ENCODE results near the gene EIF3K. TPM values are rescaled to one million over a fixed set of nuclear protein-coding genes. Genes with fewer than 3 reads are reported as not detected.

Gene EIF3K
- polyA plus RNA-seq, 1 donor, result 290 TPM

- no peaks in the 10 kb centered on the region for H3K27me3 ChIP-seq (ENCODE audit: control insufficient read depth, insufficient read depth, low read length)
- H3K4me1 ChIP-seq (ENCODE audit: control insufficient read depth, insufficient read depth, low read length), result peaks cover 24% of the 10 kb centered on the region
- H3K4me3 ChIP-seq (ENCODE audit: low read length), result no peak overlapping the region
- peaks cover 44% of the 10 kb centered on the region for H3K36me3 ChIP-seq (ENCODE audit: control insufficient read depth, insufficient read depth, low read length)
- no peaks in the 10 kb centered on the region for H3K9me3 ChIP-seq (ENCODE audit: control insufficient read depth, low read depth, low read length)
- peak overlapping the region; percentile 65 for H3K27ac ChIP-seq (ENCODE audit: low read length)
- WGBS (ENCODE audit: insufficient coverage, low lambda C conversion rate), result no CpG with 5 or more reads among the region's 16 CpGs
- DNase-seq, result no peak
These were observed 13.7 kb downstream of the EIF3K start for GRCh38 chr19:38632476-38633213.

GRCh38 chr19:38634757-38635482, 15.9 kb downstream of the EIF3K start:
- H3K4me1 ChIP-seq (ENCODE audit: control insufficient read depth, insufficient read depth, low read length), result peaks cover 24% of the 10 kb centered on the region
- H3K27ac ChIP-seq (ENCODE audit: low read length), result peak overlapping the region; percentile 41
- H3K4me3 ChIP-seq (ENCODE audit: low read length), result no peak overlapping the region
- WGBS (ENCODE audit: insufficient coverage, low lambda C conversion rate), result no CpG with 5 or more reads among the region's 17 CpGs
- H3K27me3 ChIP-seq (ENCODE audit: control insufficient read depth, insufficient read depth, low read length), result no peaks in the 10 kb centered on the region
- DNase-seq, result peak in 1 of 2 donors; percentile 59
- H3K9me3 ChIP-seq (ENCODE audit: control insufficient read depth, low read depth, low read length), result no peaks in the 10 kb centered on the region
- peaks cover 30% of the 10 kb centered on the region for H3K36me3 ChIP-seq (ENCODE audit: control insufficient read depth, insufficient read depth, low read length)

GRCh38 chr19:38635483-38636399, 16.8 kb downstream of the EIF3K start:
- H3K9me3 ChIP-seq (ENCODE audit: control insufficient read depth, low read depth, low read length), result no peaks in the 10 kb centered on the region
- DNase-seq, result no peak
- peaks cover 28% of the 10 kb centered on the region for H3K36me3 ChIP-seq (ENCODE audit: control insufficient read depth, insufficient read depth, low read length)
- H3K4me3 ChIP-seq (ENCODE audit: low read length), result no peak overlapping the region
- H3K4me1 ChIP-seq (ENCODE audit: control insufficient read depth, insufficient read depth, low read length), result peaks cover 24% of the 10 kb centered on the region
- peak overlapping the region; percentile 87 for H3K27ac ChIP-seq (ENCODE audit: low read length)
- no peaks in the 10 kb centered on the region for H3K27me3 ChIP-seq (ENCODE audit: control insufficient read depth, insufficient read depth, low read length)
- WGBS (ENCODE audit: insufficient coverage, low lambda C conversion rate), result no CpG with 5 or more reads among the region's 17 CpGs

- peaks cover 25% of the 10 kb centered on the region for H3K4me1 ChIP-seq (ENCODE audit: control insufficient read depth, insufficient read depth, low read length)
- H3K27ac ChIP-seq (ENCODE audit: low read length), result no peak overlapping the region
- WGBS (ENCODE audit: insufficient coverage, low lambda C conversion rate), result no CpG with 5 or more reads among the region's 3 CpGs
These were observed 19.5 kb downstream of the EIF3K start for GRCh38 chr19:38638461-38638860.

GRCh38 chr19:38639679-38640078, 20.7 kb downstream of the EIF3K start:
- Histone ChIP-seq H3K27ac (ENCODE audit: low read length) (no peak overlapping the region), H3K4me3 (ENCODE audit: low read length) (no peak overlapping the region)
- no CpG with 5 or more reads among the region's 2 CpGs for WGBS (ENCODE audit: insufficient coverage, low lambda C conversion rate)

More at GRCh38 chr19:38638461-38638860, 19.5 kb downstream of the EIF3K start:
- Histone ChIP-seq H3K36me3 (ENCODE audit: control insufficient read depth, insufficient read depth, low read length) (peaks cover 19% of the 10 kb centered on the region), H3K4me3 (ENCODE audit: low read length) (no peak overlapping the region), H3K9me3 (ENCODE audit: control insufficient read depth, low read depth, low read length) (no peaks in the 10 kb centered on the region), H3K27me3 (ENCODE audit: control insufficient read depth, insufficient read depth, low read length) (no peaks in the 10 kb centered on the region)
- DNase-seq, result no peak

GRCh38 chr19:38640368-38640767, 21.4 kb downstream of the EIF3K start:
- H3K36me3 ChIP-seq (ENCODE audit: control insufficient read depth, insufficient read depth, low read length), result peaks cover 12% of the 10 kb centered on the region
- no peaks in the 10 kb centered on the region for H3K27me3 ChIP-seq (ENCODE audit: control insufficient read depth, insufficient read depth, low read length)
- peak overlapping the region; percentile 64 for H3K27ac ChIP-seq (ENCODE audit: low read length)
- DNase-seq, result peak in 1 of 2 donors; percentile 75
- H3K4me1 ChIP-seq (ENCODE audit: control insufficient read depth, insufficient read depth, low read length), result peaks cover 21% of the 10 kb centered on the region
- no peak overlapping the region for H3K4me3 ChIP-seq (ENCODE audit: low read length)
- no peaks in the 10 kb centered on the region for H3K9me3 ChIP-seq (ENCODE audit: control insufficient read depth, low read depth, low read length)
- no CpG with 5 or more reads among the region's 4 CpGs for WGBS (ENCODE audit: insufficient coverage, low lambda C conversion rate)

More at GRCh38 chr19:38639679-38640078, 20.7 kb downstream of the EIF3K start:
- H3K4me1 ChIP-seq (ENCODE audit: control insufficient read depth, insufficient read depth, low read length), result peaks cover 24% of the 10 kb centered on the region
- H3K27me3 ChIP-seq (ENCODE audit: control insufficient read depth, insufficient read depth, low read length), result no peaks in the 10 kb centered on the region
- no peaks in the 10 kb centered on the region for H3K9me3 ChIP-seq (ENCODE audit: control insufficient read depth, low read depth, low read length)
- H3K36me3 ChIP-seq (ENCODE audit: control insufficient read depth, insufficient read depth, low read length), result peaks cover 19% of the 10 kb centered on the region
- DNase-seq, result no peak

GRCh38 chr19:38642176-38642575, 23.2 kb downstream of the EIF3K start:
- H3K27ac ChIP-seq (ENCODE audit: low read length), result peak overlapping the region; percentile 8
- no peaks in the 10 kb centered on the region for H3K9me3 ChIP-seq (ENCODE audit: control insufficient read depth, low read depth, low read length)
- peaks cover 4% of the 10 kb centered on the region for H3K36me3 ChIP-seq (ENCODE audit: control insufficient read depth, insufficient read depth, low read length)
- no peaks in the 10 kb centered on the region for H3K27me3 ChIP-seq (ENCODE audit: control insufficient read depth, insufficient read depth, low read length)
- H3K4me3 ChIP-seq (ENCODE audit: low read length), result no peak overlapping the region
- WGBS (ENCODE audit: insufficient coverage, low lambda C conversion rate), result no CpG with 5 or more reads among the region's 9 CpGs
- no peak for DNase-seq
- H3K4me1 ChIP-seq (ENCODE audit: control insufficient read depth, insufficient read depth, low read length), result peaks cover 9% of the 10 kb centered on the region

- H3K27me3 ChIP-seq (ENCODE audit: control insufficient read depth, insufficient read depth, low read length), result no peaks in the 10 kb centered on the region
- DNase-seq, result peak in 1 of 2 donors; percentile 57
- WGBS (ENCODE audit: insufficient coverage, low lambda C conversion rate), result no CpG with 5 or more reads among the region's 8 CpGs
- H3K27ac ChIP-seq (ENCODE audit: low read length), result no peak overlapping the region
- H3K4me3 ChIP-seq (ENCODE audit: low read length), result no peak overlapping the region
- no peaks in the 10 kb centered on the region for H3K36me3 ChIP-seq (ENCODE audit: control insufficient read depth, insufficient read depth, low read length)
- peaks cover 6% of the 10 kb centered on the region for H3K4me1 ChIP-seq (ENCODE audit: control insufficient read depth, insufficient read depth, low read length)
- H3K9me3 ChIP-seq (ENCODE audit: control insufficient read depth, low read depth, low read length), result no peaks in the 10 kb centered on the region
These were observed 25.7 kb downstream of the EIF3K start for GRCh38 chr19:38644719-38645118.

- WGBS (ENCODE audit: insufficient coverage, low lambda C conversion rate), result no CpG with 5 or more reads among the region's 77 CpGs
- Histone ChIP-seq H3K4me3 (ENCODE audit: low read length) (peak within 1 kb of the TSS; percentile 96), H3K27ac (ENCODE audit: low read length) (peak within 1 kb of the TSS; percentile 95), H3K9me3 (ENCODE audit: control insufficient read depth, low read depth, low read length) (no peaks in the 10 kb centered on the region), H3K4me1 (ENCODE audit: control insufficient read depth, insufficient read depth, low read length) (peaks cover 19% of the 10 kb centered on the region), H3K27me3 (ENCODE audit: control insufficient read depth, insufficient read depth, low read length) (no peaks in the 10 kb centered on the region), H3K36me3 (ENCODE audit: control insufficient read depth, insufficient read depth, low read length) (peaks cover 4% of the 10 kb centered on the region)
- DNase-seq, result peak; percentile 98 to 99
These were observed 28.5 kb downstream of the EIF3K start, which contains the start of gene ACTN4 for GRCh38 chr19:38647368-38647965. Gene ACTN4, plus strand, starts transcription at chr19:38647649. Its CDS starts 97 bp downstream, at chr19:38647746.
